Uterus (tissue), 2 donors: ENCODE results near the gene NDUFA8.

ENCODE experiments used
- POLR2A ChIP-seq, 2 donors: fragments of 450-650 bp; IDR thresholded peaks; one replicate each; pipeline ENCODE4 v1.6.1; 2016; ENCODE audit warnings: antibody characterized with exemption in 2 of 2, mild to moderate bottlenecking in 1 of 2, moderate library complexity in 1 of 2
- TF ChIP-seq, protein P1 (sequence below), 4 experiments: fragments of 200-600 bp in 2 of 4; fragments of 450-650 bp in 2 of 4; sonication (generic) in 2 of 4; IDR thresholded peaks; one replicate each; pipeline ENCODE4 v1.5.1; 2016 to 2019; ENCODE audit warnings: antibody characterized with exemption in 4 of 4, mild to moderate bottlenecking in 2 of 4, moderate library complexity in 1 of 4

DNA sequence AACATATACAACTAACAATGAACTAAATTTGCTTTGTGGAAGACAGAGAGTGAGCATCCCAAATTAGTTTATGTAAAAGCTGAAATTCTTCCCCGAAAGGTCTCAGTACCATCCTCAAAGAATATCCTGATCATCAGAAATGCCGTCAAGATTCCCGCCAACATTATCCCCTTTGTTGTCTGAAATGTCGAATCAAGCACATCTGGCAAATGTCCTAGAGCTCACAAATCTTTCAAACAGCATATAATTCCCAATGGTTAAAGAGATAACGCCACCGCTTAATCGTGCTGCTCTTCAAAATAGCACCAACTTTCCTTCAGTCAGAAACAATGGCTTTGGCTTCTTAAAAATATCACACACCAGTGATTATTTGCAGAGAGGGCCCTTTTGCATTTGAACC is 23.9 kb upstream of the NDUFA8 start:
- TF ChIP-seq, protein P1, sequence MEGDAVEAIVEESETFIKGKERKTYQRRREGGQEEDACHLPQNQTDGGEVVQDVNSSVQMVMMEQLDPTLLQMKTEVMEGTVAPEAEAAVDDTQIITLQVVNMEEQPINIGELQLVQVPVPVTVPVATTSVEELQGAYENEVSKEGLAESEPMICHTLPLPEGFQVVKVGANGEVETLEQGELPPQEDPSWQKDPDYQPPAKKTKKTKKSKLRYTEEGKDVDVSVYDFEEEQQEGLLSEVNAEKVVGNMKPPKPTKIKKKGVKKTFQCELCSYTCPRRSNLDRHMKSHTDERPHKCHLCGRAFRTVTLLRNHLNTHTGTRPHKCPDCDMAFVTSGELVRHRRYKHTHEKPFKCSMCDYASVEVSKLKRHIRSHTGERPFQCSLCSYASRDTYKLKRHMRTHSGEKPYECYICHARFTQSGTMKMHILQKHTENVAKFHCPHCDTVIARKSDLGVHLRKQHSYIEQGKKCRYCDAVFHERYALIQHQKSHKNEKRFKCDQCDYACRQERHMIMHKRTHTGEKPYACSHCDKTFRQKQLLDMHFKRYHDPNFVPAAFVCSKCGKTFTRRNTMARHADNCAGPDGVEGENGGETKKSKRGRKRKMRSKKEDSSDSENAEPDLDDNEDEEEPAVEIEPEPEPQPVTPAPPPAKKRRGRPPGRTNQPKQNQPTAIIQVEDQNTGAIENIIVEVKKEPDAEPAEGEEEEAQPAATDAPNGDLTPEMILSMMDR (IDR thresholded peaks at IDR 0.05): no peak
- TF ChIP-seq POLR2A (IDR thresholded peaks at IDR 0.05): no peak
